H9 (cell line): Measurements from ENCODE around the gene PPP1R13B. TPM values are rescaled to one million over a fixed set of nuclear protein-coding genes. Genes with fewer than 3 reads are reported as not detected.

Experiments
- DNase-seq: peaks from one replicate; pipeline ENCODE4 v3.0.0-alpha.2; 2017
- H2AFZ ChIP-seq: one replicate; pipeline ENCODE4 v1.6.1; 2013; ENCODE audit warnings: mild to moderate bottlenecking, low read length, control low read depth, moderate library complexity
- H2AK5ac ChIP-seq: 2 replicates; pipeline ENCODE4 v1.6.1; 2013; ENCODE audit warnings: low read length, control low read depth, mixed read lengths; ENCODE audit not compliant: insufficient read length
- H2BK120ac ChIP-seq: one replicate; pipeline ENCODE4 v1.6.1; 2013; ENCODE audit warnings: low read depth, mild to moderate bottlenecking, low read length, control low read depth, inconsistent platforms; ENCODE audit not compliant: poor library complexity, severe bottlenecking
- H2BK12ac ChIP-seq: 2 replicates; pipeline ENCODE4 v1.6.1; 2013; ENCODE audit warnings: low read length, control low read depth, mixed read lengths, low read depth; ENCODE audit not compliant: insufficient read length
- H2BK15ac ChIP-seq: 2 replicates; pipeline ENCODE4 v1.6.1; 2013; ENCODE audit warnings: low read depth, low read length, control low read depth
- H2BK20ac ChIP-seq: one replicate; pipeline ENCODE4 v1.6.1; 2013; ENCODE audit warnings: low read depth, mild to moderate bottlenecking, low read length, control low read depth, inconsistent platforms; ENCODE audit not compliant: poor library complexity, severe bottlenecking
- H2BK5ac ChIP-seq: 2 replicates; pipeline ENCODE4 v1.6.1; 2013; ENCODE audit warnings: low read length, control low read depth, mixed read lengths; ENCODE audit not compliant: insufficient read length
- H3K14ac ChIP-seq: 2 replicates; pipeline ENCODE4 v1.6.1; 2013; ENCODE audit warnings: low read length, control low read depth; ENCODE audit not compliant: insufficient read depth
- H3K18ac ChIP-seq: 2 replicates; pipeline ENCODE4 v1.6.1; 2013; ENCODE audit warnings: low read depth, mild to moderate bottlenecking, mixed read lengths, low read length, control low read depth; ENCODE audit not compliant: insufficient read length
- H3K23ac ChIP-seq: 2 replicates; pipeline ENCODE4 v1.6.1; 2013; ENCODE audit warnings: low read length, control low read depth, mixed read lengths, low read depth; ENCODE audit not compliant: insufficient read length
- H3K23me2 ChIP-seq: 2 replicates; pipeline ENCODE4 v1.6.1; 2013; ENCODE audit warnings: low read depth, mild to moderate bottlenecking, mixed read lengths, low read length, control low read depth; ENCODE audit not compliant: insufficient read length, poor library complexity, severe bottlenecking
- H3K27ac ChIP-seq: 2 replicates; pipeline ENCODE4 v1.5.1; 2013; ENCODE audit warnings: low read length, control low read depth, mixed read lengths, low read depth; ENCODE audit not compliant: insufficient read length
- H3K27me3 ChIP-seq: 2 replicates; pipeline ENCODE4 v1.6.1; 2013; ENCODE audit warnings: low read length, control low read depth, inconsistent platforms; ENCODE audit not compliant: insufficient read depth
- H3K4ac ChIP-seq: 2 replicates; pipeline ENCODE4 v1.6.1; 2013; ENCODE audit warnings: low read depth, mild to moderate bottlenecking, control low read depth, inconsistent platforms, low read length, moderate library complexity
- H3K4me1 ChIP-seq: 2 replicates; pipeline ENCODE4 v1.6.1; 2013; ENCODE audit warnings: low read length, control low read depth, inconsistent platforms; ENCODE audit not compliant: insufficient read depth
- H3K4me2 ChIP-seq: 2 replicates; pipeline ENCODE4 v1.6.1; 2013; ENCODE audit warnings: low read length, control low read depth, mixed read lengths; ENCODE audit not compliant: insufficient read length, insufficient read depth
- H3K56ac ChIP-seq: 2 replicates; pipeline ENCODE4 v1.6.1; 2013; ENCODE audit warnings: low read depth, mild to moderate bottlenecking, mixed read lengths, low read length, control low read depth; ENCODE audit not compliant: insufficient read length
- H3K79me1 ChIP-seq: 2 replicates; pipeline ENCODE4 v1.6.1; 2013; ENCODE audit warnings: low read depth, mild to moderate bottlenecking, moderate library complexity, low read length, control low read depth, inconsistent platforms; ENCODE audit not compliant: insufficient read depth, poor library complexity, severe bottlenecking
- H3K79me2 ChIP-seq: 2 replicates; pipeline ENCODE4 v1.6.1; 2013; ENCODE audit warnings: low read length, control low read depth, inconsistent platforms; ENCODE audit not compliant: insufficient read depth
- H3K9ac ChIP-seq: 2 replicates; pipeline ENCODE4 v1.6.1; 2013; ENCODE audit warnings: low read length, control low read depth, mixed read lengths; ENCODE audit not compliant: insufficient read length; ENCODE audit errors: extremely low read depth
- H3K9me3 ChIP-seq: one replicate; pipeline ENCODE4 v1.6.1; 2013; ENCODE audit warnings: low read depth, low read length, inconsistent platforms; ENCODE audit not compliant: control insufficient read depth
- H3T11ph ChIP-seq: one replicate; pipeline ENCODE4 v1.6.1; 2013; ENCODE audit warnings: mild to moderate bottlenecking, low read length, control low read depth, inconsistent platforms
- H4K20me1 ChIP-seq: one replicate; pipeline ENCODE4 v1.6.1; 2013; ENCODE audit not compliant: control insufficient read depth, insufficient read length, insufficient read depth
- H4K5ac ChIP-seq: 2 replicates; pipeline ENCODE4 v1.6.1; 2013; ENCODE audit warnings: low read depth, mild to moderate bottlenecking, mixed read lengths, low read length, control low read depth; ENCODE audit not compliant: insufficient read length
- H4K8ac ChIP-seq: replicated peaks from 2 replicates; pipeline ENCODE4 v1.6.1; 2013; ENCODE audit warnings: low read length, control low read depth, mixed read lengths, low read depth; ENCODE audit not compliant: insufficient read length
- H4K91ac ChIP-seq: 2 replicates; pipeline ENCODE4 v1.6.1; 2013; ENCODE audit warnings: low read depth, mild to moderate bottlenecking, moderate library complexity, mixed read lengths, low read length, control low read depth; ENCODE audit not compliant: insufficient read length
- H3K27ac Mint-ChIP-seq, 3 experiments: 2 replicates in 2 of 3; 3 replicates in 1 of 3; pipeline ENCODE4 v1.8.0; 2020 to 2021; ENCODE audit warnings: mixed read lengths in 3 of 3, mild to moderate bottlenecking in 1 of 3, moderate library complexity in 1 of 3
- H3K27me3 Mint-ChIP-seq: 2 replicates; pipeline ENCODE4 v1.8.0; 2021; ENCODE audit warnings: low read depth, mild to moderate bottlenecking, moderate library complexity, mixed read lengths
- H3K36me3 Mint-ChIP-seq, 3 experiments: 2 replicates in 2 of 3; 3 replicates in 1 of 3; pipeline ENCODE4 v1.8.0; 2020 to 2021; ENCODE audit warnings: low read depth in 3 of 3, mixed read lengths in 3 of 3; ENCODE audit not compliant: insufficient read depth in 1 of 3
- H3K4me1 Mint-ChIP-seq, 2 experiments: 2 replicates each; pipeline ENCODE4 v1.8.0; 2020; ENCODE audit warnings: mixed read lengths in 2 of 2
- H3K4me3 Mint-ChIP-seq, 2 experiments: 2 replicates in 1 of 2; 3 replicates in 1 of 2; pipeline ENCODE4 v1.8.0; 2020 to 2021; ENCODE audit warnings: mild to moderate bottlenecking in 2 of 2, mixed read lengths in 2 of 2, moderate library complexity in 1 of 2
- H3K9me3 Mint-ChIP-seq, 2 experiments: 2 replicates in 1 of 2; 3 replicates in 1 of 2; pipeline ENCODE4 v1.8.0; 2020; ENCODE audit warnings: mild to moderate bottlenecking in 2 of 2, mixed read lengths in 2 of 2, moderate library complexity in 1 of 2
- WGBS: extraction: QIAGEN DNeasy Blood & Tissue Kit; methylation state at CpG from one replicate; pipeline ENCODE4 v1.1.7; 2013; ENCODE audit warnings: missing lambda C conversion rate, low lambda C conversion rate, mixed read lengths; ENCODE audit not compliant: insufficient read length; ENCODE audit errors: extremely low coverage; 5-methylcytosine and 5-hydroxymethylcytosine counted together
- total RNA-seq: library from RNA; stranded (reverse); gene quantifications from 2 replicates; pipeline ENCODE4 v1.2.1, GENCODE V29; 2021
- TF ChIP-seq, protein P1 (sequence below): fragments of 200-600 bp; sonication (generic); conservative IDR thresholded peaks from 3 replicates; pipeline ENCODE4 v1.8.0; 2021; ENCODE audit warnings: antibody characterized with exemption, mild to moderate bottlenecking

The PPP1R13B gene
- total RNA-seq, 1 experiment from 2014 or later, result 6.0 TPM

DNA sequence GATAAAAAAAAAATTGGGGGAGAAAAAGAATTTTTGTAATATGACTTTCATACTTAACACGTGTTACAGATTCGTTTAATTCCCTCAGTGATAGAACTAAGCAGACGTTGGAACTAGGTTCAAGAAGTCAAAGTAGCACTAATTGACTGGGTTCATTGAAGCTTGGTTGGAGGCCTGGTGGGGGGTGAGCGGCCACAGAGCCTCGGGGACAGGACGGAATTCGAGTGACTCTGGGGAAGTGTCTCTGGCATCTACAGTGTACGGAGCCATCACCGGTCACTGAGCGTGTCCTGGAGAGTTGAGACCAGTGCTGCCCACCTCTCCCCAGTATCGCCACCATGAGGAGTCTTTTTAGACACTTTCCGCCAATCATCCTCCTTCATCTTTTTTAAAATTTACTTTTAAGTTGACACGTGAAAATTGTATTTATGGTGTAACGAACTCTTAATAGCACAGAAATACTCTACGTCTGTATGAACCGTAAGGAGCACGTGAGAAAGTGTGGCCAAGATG, 130.4 kb downstream of the PPP1R13B start:
- H3K9ac ChIP-seq, result no peak overlapping the region
- H2AK5ac ChIP-seq, result no peak overlapping the region
- Mint-ChIP-seq H3K27me3 (no peaks in the 10 kb centered on the region; the same call in 1 of the 2 replicates), H3K27ac (peak overlapping the region in 1 of 3 experiments; percentile 85; a peak in 2 of 7 replicates), H3K9me3 (no peaks in the 10 kb centered on the region), H3K4me1 (peaks cover 27 to 28% of the 10 kb centered on the region in 2 experiments), H3K36me3 (peaks cover 5 to 13% (median 9%) of the 10 kb centered on the region in 3 experiments; a peak in 5 of 7 replicates), H3K4me3 (peak overlapping the region; percentile 75 to 85)
- H3K14ac ChIP-seq, result no peak overlapping the region
- H4K8ac ChIP-seq, result no peak overlapping the region
- H2BK20ac ChIP-seq, result no peak overlapping the region
- no peak overlapping the region for H3K56ac ChIP-seq
- H3T11ph ChIP-seq, result no peak overlapping the region
- no CpG with 5 or more reads among the region's 17 CpGs for WGBS
- no peak overlapping the region for H2BK12ac ChIP-seq
- TF ChIP-seq, protein P1, sequence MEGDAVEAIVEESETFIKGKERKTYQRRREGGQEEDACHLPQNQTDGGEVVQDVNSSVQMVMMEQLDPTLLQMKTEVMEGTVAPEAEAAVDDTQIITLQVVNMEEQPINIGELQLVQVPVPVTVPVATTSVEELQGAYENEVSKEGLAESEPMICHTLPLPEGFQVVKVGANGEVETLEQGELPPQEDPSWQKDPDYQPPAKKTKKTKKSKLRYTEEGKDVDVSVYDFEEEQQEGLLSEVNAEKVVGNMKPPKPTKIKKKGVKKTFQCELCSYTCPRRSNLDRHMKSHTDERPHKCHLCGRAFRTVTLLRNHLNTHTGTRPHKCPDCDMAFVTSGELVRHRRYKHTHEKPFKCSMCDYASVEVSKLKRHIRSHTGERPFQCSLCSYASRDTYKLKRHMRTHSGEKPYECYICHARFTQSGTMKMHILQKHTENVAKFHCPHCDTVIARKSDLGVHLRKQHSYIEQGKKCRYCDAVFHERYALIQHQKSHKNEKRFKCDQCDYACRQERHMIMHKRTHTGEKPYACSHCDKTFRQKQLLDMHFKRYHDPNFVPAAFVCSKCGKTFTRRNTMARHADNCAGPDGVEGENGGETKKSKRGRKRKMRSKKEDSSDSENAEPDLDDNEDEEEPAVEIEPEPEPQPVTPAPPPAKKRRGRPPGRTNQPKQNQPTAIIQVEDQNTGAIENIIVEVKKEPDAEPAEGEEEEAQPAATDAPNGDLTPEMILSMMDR, result no peak
- H2BK5ac ChIP-seq, result no peak overlapping the region
- H2AFZ ChIP-seq, result no peak overlapping the region
- H3K79me1 ChIP-seq, result peaks cover 2% of the 10 kb centered on the region
- no peaks in the 10 kb centered on the region; the same call in 1 of the 2 replicates for H3K79me2 ChIP-seq
- H3K9me3 ChIP-seq, result no peaks in the 10 kb centered on the region
- no peak for DNase-seq
- no peaks in the 10 kb centered on the region for H3K27me3 ChIP-seq
- H3K23me2 ChIP-seq, result no peaks in the 10 kb centered on the region
- H4K91ac ChIP-seq, result no peak overlapping the region
- no peak overlapping the region for H3K18ac ChIP-seq
- H2BK120ac ChIP-seq, result no peak overlapping the region
- no peak overlapping the region for H4K5ac ChIP-seq
- H3K4ac ChIP-seq, result no peak overlapping the region
- H3K27ac ChIP-seq, result no peak overlapping the region
- no peaks in the 10 kb centered on the region for H4K20me1 ChIP-seq
- no peaks in the 10 kb centered on the region; the same call in 1 of the 2 replicates for H3K4me1 ChIP-seq
- H2BK15ac ChIP-seq, result no peak overlapping the region
- H3K4me2 ChIP-seq, result peak overlapping the region; percentile 42
- H3K23ac ChIP-seq, result no peak overlapping the region
